Pulmonary artery endothelial cell (primary cell): Measurements from ENCODE around the gene REG1A. TPM values are rescaled to one million over a fixed set of nuclear protein-coding genes. Genes with fewer than 3 reads are reported as not detected.

ENCODE experiments used
- DNase-seq: peaks from one replicate; pipeline ENCODE4 v3.0.0-alpha.2; 2011; ENCODE audit warnings: low read depth, low spot score
- total RNA-seq: library from RNA; depleted of rRNA; stranded (reverse); fragments of >200 nt; gene quantifications from 2 replicates; pipeline ENCODE4 v1.2.3, GENCODE V29; 2014

REG1A gene
- total RNA-seq, 1 donor from 2014 or later, result not detected

DNA sequence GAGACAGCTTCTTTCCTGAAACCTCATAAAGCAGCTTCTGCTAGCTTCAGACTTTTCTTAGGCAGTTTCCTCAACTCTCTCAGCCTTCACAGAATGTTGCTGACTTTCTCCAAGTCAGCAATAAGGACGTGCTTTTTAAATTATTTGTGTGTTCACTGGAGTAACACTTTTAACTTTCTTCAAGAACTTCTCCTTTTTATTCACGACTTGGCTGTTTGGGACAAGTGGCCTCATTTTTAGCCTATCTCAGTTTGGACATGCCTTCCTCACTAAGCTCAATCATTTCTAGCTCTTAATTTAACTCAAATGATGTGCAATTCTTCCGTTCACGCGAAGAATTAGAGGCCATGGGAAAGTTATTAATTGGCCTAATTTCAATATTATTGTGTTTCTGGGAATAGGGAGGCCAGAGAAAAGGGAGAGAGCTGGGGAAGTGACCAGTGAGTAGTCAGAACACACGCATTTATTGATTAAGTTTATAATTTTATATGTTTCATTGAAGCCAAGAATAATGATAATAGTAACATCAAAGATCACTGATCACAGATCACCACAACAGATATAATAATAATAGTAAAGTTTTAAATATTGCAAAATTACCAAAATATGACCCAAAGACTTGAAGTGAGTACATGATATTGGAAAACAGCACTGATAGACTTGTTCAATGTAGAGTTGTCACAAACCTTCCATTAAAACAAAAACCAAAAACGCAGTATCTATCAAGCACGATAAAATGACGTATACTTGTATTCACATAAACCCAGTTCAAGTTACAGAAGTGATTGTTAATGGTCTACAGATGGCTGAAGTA, 4.8 kb downstream of the REG1A start:
- no peak for DNase-seq

DNA sequence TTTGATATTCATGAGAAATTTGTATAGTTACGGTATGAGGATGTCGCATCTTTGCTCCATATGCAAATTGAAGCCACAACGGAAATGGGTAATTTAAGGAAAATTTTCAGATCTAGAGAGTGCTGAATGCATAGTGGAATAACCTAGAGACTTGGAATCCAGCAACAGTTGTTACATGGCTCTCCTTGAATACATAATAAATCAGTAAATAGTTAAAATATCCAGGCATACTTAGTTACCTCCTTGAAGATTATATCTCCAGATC, 5.4 kb downstream of the REG1A start:
- DNase-seq, result no peak

- DNase-seq, result no peak
Measured at GRCh38 chr2:79128406-79128805, 8.1 kb downstream of the REG1A start.

GRCh38 chr2:79129260-79129659, 9.0 kb downstream of the REG1A start:
- no peak for DNase-seq

- no peak for DNase-seq
Measured at GRCh38 chr2:79129804-79130203, 9.5 kb downstream of the REG1A start.

DNA sequence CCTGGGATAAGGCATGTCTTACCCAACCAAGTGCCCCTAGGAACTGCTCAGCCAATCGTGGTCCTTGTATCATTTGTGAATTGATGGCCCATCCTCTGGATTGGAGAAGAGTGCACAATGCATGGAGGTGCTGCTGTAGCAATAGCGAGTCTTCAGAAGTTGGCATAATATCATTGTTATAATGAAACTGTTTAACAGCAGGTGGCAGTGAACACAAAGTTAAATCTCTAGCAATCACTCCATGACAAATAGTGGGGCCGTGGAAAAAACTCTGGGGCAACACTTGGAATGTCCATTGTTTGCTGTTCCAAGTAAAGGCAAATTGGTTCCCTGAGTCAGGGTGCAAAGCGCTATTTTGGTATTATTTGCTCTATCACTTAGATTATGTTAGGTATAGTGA, 11.4 kb downstream of the REG1A start:
- no peak for DNase-seq

- DNase-seq, result no peak
Measured at GRCh38 chr2:79138385-79138784, 18.1 kb downstream of the REG1A start.

- no peak for DNase-seq
Measured at GRCh38 chr2:79139423-79139822, 19.1 kb downstream of the REG1A start.

DNA sequence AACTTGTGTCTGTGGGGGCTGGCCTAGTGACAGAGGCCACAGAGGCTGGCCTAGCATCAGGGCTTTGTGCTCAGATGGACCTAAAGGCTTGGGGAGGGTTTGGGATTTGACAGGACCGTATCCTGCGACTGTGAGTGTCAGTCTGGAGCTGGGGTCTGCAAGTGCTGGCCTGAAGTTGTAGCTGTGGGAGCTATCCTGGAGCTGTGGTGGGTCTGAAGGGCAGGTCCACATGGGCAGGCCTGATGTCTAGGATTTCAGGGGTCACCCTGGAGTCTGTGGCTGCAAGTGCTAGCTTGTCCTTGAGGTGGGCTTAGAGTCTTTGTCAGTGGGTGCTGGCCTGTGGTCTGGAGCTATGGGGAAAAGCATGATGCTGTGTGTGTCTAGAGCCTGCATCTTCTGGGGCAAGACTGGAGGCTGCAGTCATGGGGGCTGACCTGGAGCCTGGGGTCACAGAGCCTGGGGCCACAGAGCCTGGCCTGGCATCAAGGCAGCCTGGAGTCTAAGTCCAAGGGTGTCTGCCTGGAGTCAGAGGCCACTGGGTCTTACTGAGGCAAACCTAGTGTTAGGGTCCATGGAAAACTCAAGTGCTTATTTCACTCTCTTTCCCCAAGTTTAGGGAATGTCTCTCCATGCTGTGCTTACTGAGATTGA, 35.7 kb downstream of the REG1A start:
- DNase-seq, result no peak

- no peak for DNase-seq
Measured at GRCh38 chr2:79159030-79159429, 38.7 kb downstream of the REG1A start.

DNA sequence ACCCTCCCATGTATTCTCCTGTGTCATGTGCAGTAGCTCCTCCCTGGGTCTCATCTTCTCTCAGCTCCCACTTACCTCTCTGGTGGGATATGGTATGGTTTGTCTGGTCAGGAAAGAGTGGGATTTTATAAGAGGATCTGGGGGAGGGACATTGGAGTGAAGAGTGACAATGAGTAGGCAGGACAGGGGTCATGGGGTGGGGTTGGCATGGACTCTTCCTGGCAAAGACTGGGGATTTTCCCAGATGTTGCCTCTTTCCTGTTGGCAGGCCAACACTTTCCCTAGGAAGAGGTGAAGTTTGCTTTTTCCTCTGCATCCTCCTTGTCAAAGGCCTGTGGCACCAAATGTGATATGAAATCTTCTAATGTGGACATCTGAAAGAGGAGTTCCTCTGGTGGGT, 39.4 kb downstream of the REG1A start, which contains the start of gene REG3A:
Gene REG3A (minus strand): TSS at position 101 of the 400 bp plus-strand sequence. CDS start 348 bp downstream, outside the sequence.
- no peak for DNase-seq

DNA sequence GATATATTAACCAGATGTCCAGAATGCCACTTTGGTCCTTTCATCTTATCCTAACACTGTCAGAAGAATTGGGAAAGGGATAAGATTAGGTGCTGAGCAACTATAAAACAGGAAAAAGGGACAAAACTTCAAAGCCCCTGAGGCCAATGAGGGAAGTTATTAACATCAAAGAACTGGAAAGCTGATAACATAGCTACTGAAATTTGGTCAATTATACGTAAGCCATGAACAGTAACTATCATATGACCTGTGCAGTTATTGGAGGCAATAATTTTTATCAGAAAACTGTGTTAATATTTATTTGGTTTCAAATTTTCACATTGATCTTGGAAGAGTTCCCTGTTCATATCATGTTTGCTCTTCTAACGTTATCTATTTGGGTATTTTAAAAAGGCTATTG, 41.8 kb downstream of the REG1A start:
- no peak for DNase-seq

DNA sequence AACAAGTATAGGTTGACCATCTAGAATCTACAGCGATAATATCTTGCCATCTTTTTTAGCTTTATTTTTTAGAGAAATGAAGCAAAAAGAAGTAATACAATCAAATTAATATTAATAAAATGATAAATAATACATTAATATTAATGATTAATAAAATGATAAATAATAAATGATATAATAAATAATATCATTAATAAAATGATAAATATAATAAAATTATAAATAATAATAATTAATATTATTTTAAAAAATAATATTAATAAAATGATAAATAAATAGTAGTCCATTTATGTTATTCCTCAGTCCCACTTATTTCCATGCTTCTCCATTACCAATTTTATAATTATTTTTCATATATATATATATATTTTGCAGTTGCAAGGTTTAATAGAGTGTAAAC, 42.5 kb downstream of the REG1A start:
- no peak for DNase-seq

- DNase-seq, result no peak
Measured at GRCh38 chr2:79171348-79171958, 51.2 kb downstream of the REG1A start.

Other genes starting within 250 kb of the REG1A start
- not detected in 2 replicates for gene REG3G, start 94.8 kb upstream of the REG1A start, total RNA-seq
- gene REG1B, start 32.5 kb upstream of the REG1A start, total RNA-seq, result not detected in 2 replicates
- not detected in 2 replicates for gene REG3A, start 39.3 kb downstream of the REG1A start, total RNA-seq